Stimulated activated CD8-positive, alpha-beta memory T cell treated with anti-CD3 and anti-CD28 coated beads, Interleukin-4, amount 100 ng/mL, for 4 hours (primary cell): Measurements from ENCODE around the gene RSPH9.
"Not testable (repeated sequence)": the region's sequence is repeated elsewhere in the genome, so short reads cannot be mapped to it uniquely, and the experiment has no call there.

ENCODE experiments used
- DNase-seq, 2 donors: peaks; one replicate each; pipeline ENCODE4 v3.0.0-alpha.2; 2020; ENCODE audit warnings: low read depth in 2 of 2, low spot score in 1 of 2

The RSPH9 gene

GRCh38 chr6:43682724-43683429, 38.0 kb downstream of the RSPH9 start:
- no peak for DNase-seq

- no peak for DNase-seq
Observed at GRCh38 chr6:43683708-43684455, 39.0 kb downstream of the RSPH9 start.

GRCh38 chr6:43687079-43687436, 42.2 kb downstream of the RSPH9 start:
- DNase-seq, result no peak

- DNase-seq, result peak; percentile 56 to 61
Observed at GRCh38 chr6:43687437-43688347, 42.9 kb downstream of the RSPH9 start, which contains the start of gene MRPS18A. Gene MRPS18A, minus strand, starts transcription at chr6:43687791. Its CDS starts 12 bp downstream, at chr6:43687779.

GRCh38 chr6:43689421-43689820, 44.6 kb downstream of the RSPH9 start:
- no peak for DNase-seq

GRCh38 chr6:43695215-43695966, 50.6 kb downstream of the RSPH9 start:
- DNase-seq, result no peak

- DNase-seq, result no peak
Observed at GRCh38 chr6:43695967-43696291, 51.1 kb downstream of the RSPH9 start.

- DNase-seq, result no peak
Observed at GRCh38 chr6:43697421-43697820, 52.6 kb downstream of the RSPH9 start.

- no peak for DNase-seq
Observed at GRCh38 chr6:43698584-43699349, 53.9 kb downstream of the RSPH9 start.

GRCh38 chr6:43699564-43700186, 54.8 kb downstream of the RSPH9 start:
- DNase-seq, result no peak

GRCh38 chr6:43700939-43701560, 56.2 kb downstream of the RSPH9 start:
- not testable (repeated sequence) for DNase-seq

- DNase-seq, result no peak
Observed at GRCh38 chr6:43702171-43702533, 57.3 kb downstream of the RSPH9 start.

GRCh38 chr6:43702534-43703440, 58.0 kb downstream of the RSPH9 start:
- no peak for DNase-seq

- no peak for DNase-seq
Observed at GRCh38 chr6:43703512-43704429, 58.9 kb downstream of the RSPH9 start.

- DNase-seq, result no peak
Observed at GRCh38 chr6:43705996-43706395, 61.2 kb downstream of the RSPH9 start.

GRCh38 chr6:43706788-43707187, 62.0 kb downstream of the RSPH9 start:
- DNase-seq, result no peak

- no peak for DNase-seq
Observed at GRCh38 chr6:43707269-43707668, 62.4 kb downstream of the RSPH9 start.
